H9 (cell line): Measurements from ENCODE around the gene ZNF746. TPM values are rescaled to one million over a fixed set of nuclear protein-coding genes. Genes with fewer than 3 reads are reported as not detected.

Experiments used
- DNase-seq: peaks from one replicate; pipeline ENCODE4 v3.0.0-alpha.2; 2017
- H2AFZ ChIP-seq: one replicate; pipeline ENCODE4 v1.6.1; 2013; ENCODE audit warnings: mild to moderate bottlenecking, low read length, control low read depth, moderate library complexity
- H2AK5ac ChIP-seq: 2 replicates; pipeline ENCODE4 v1.6.1; 2013; ENCODE audit warnings: low read length, control low read depth, mixed read lengths; ENCODE audit not compliant: insufficient read length
- H2BK120ac ChIP-seq: one replicate; pipeline ENCODE4 v1.6.1; 2013; ENCODE audit warnings: low read depth, mild to moderate bottlenecking, low read length, control low read depth, inconsistent platforms; ENCODE audit not compliant: poor library complexity, severe bottlenecking
- H2BK12ac ChIP-seq: 2 replicates; pipeline ENCODE4 v1.6.1; 2013; ENCODE audit warnings: low read length, control low read depth, mixed read lengths, low read depth; ENCODE audit not compliant: insufficient read length
- H2BK15ac ChIP-seq: 2 replicates; pipeline ENCODE4 v1.6.1; 2013; ENCODE audit warnings: low read depth, low read length, control low read depth
- H2BK20ac ChIP-seq: one replicate; pipeline ENCODE4 v1.6.1; 2013; ENCODE audit warnings: low read depth, mild to moderate bottlenecking, low read length, control low read depth, inconsistent platforms; ENCODE audit not compliant: poor library complexity, severe bottlenecking
- H2BK5ac ChIP-seq: 2 replicates; pipeline ENCODE4 v1.6.1; 2013; ENCODE audit warnings: low read length, control low read depth, mixed read lengths; ENCODE audit not compliant: insufficient read length
- H3K14ac ChIP-seq: 2 replicates; pipeline ENCODE4 v1.6.1; 2013; ENCODE audit warnings: low read length, control low read depth; ENCODE audit not compliant: insufficient read depth
- H3K18ac ChIP-seq: 2 replicates; pipeline ENCODE4 v1.6.1; 2013; ENCODE audit warnings: low read depth, mild to moderate bottlenecking, mixed read lengths, low read length, control low read depth; ENCODE audit not compliant: insufficient read length
- H3K23ac ChIP-seq: 2 replicates; pipeline ENCODE4 v1.6.1; 2013; ENCODE audit warnings: low read length, control low read depth, mixed read lengths, low read depth; ENCODE audit not compliant: insufficient read length
- H3K23me2 ChIP-seq: 2 replicates; pipeline ENCODE4 v1.6.1; 2013; ENCODE audit warnings: low read depth, mild to moderate bottlenecking, mixed read lengths, low read length, control low read depth; ENCODE audit not compliant: insufficient read length, poor library complexity, severe bottlenecking
- H3K27ac ChIP-seq: 2 replicates; pipeline ENCODE4 v1.5.1; 2013; ENCODE audit warnings: low read length, control low read depth, mixed read lengths, low read depth; ENCODE audit not compliant: insufficient read length
- H3K27me3 ChIP-seq: 2 replicates; pipeline ENCODE4 v1.6.1; 2013; ENCODE audit warnings: low read length, control low read depth, inconsistent platforms; ENCODE audit not compliant: insufficient read depth
- H3K4ac ChIP-seq: 2 replicates; pipeline ENCODE4 v1.6.1; 2013; ENCODE audit warnings: low read depth, mild to moderate bottlenecking, control low read depth, inconsistent platforms, low read length, moderate library complexity
- H3K4me1 ChIP-seq: 2 replicates; pipeline ENCODE4 v1.6.1; 2013; ENCODE audit warnings: low read length, control low read depth, inconsistent platforms; ENCODE audit not compliant: insufficient read depth
- H3K4me2 ChIP-seq: 2 replicates; pipeline ENCODE4 v1.6.1; 2013; ENCODE audit warnings: low read length, control low read depth, mixed read lengths; ENCODE audit not compliant: insufficient read length, insufficient read depth
- H3K56ac ChIP-seq: 2 replicates; pipeline ENCODE4 v1.6.1; 2013; ENCODE audit warnings: low read depth, mild to moderate bottlenecking, mixed read lengths, low read length, control low read depth; ENCODE audit not compliant: insufficient read length
- H3K79me1 ChIP-seq: 2 replicates; pipeline ENCODE4 v1.6.1; 2013; ENCODE audit warnings: low read depth, mild to moderate bottlenecking, moderate library complexity, low read length, control low read depth, inconsistent platforms; ENCODE audit not compliant: insufficient read depth, poor library complexity, severe bottlenecking
- H3K79me2 ChIP-seq: 2 replicates; pipeline ENCODE4 v1.6.1; 2013; ENCODE audit warnings: low read length, control low read depth, inconsistent platforms; ENCODE audit not compliant: insufficient read depth
- H3K9ac ChIP-seq: 2 replicates; pipeline ENCODE4 v1.6.1; 2013; ENCODE audit warnings: low read length, control low read depth, mixed read lengths; ENCODE audit not compliant: insufficient read length; ENCODE audit errors: extremely low read depth
- H3K9me3 ChIP-seq: one replicate; pipeline ENCODE4 v1.6.1; 2013; ENCODE audit warnings: low read depth, low read length, inconsistent platforms; ENCODE audit not compliant: control insufficient read depth
- H3T11ph ChIP-seq: one replicate; pipeline ENCODE4 v1.6.1; 2013; ENCODE audit warnings: mild to moderate bottlenecking, low read length, control low read depth, inconsistent platforms
- H4K20me1 ChIP-seq: one replicate; pipeline ENCODE4 v1.6.1; 2013; ENCODE audit not compliant: control insufficient read depth, insufficient read length, insufficient read depth
- H4K5ac ChIP-seq: 2 replicates; pipeline ENCODE4 v1.6.1; 2013; ENCODE audit warnings: low read depth, mild to moderate bottlenecking, mixed read lengths, low read length, control low read depth; ENCODE audit not compliant: insufficient read length
- H4K8ac ChIP-seq: replicated peaks from 2 replicates; pipeline ENCODE4 v1.6.1; 2013; ENCODE audit warnings: low read length, control low read depth, mixed read lengths, low read depth; ENCODE audit not compliant: insufficient read length
- H4K91ac ChIP-seq: 2 replicates; pipeline ENCODE4 v1.6.1; 2013; ENCODE audit warnings: low read depth, mild to moderate bottlenecking, moderate library complexity, mixed read lengths, low read length, control low read depth; ENCODE audit not compliant: insufficient read length
- H3K27ac Mint-ChIP-seq, 3 experiments: 2 replicates in 2 of 3; 3 replicates in 1 of 3; pipeline ENCODE4 v1.8.0; 2020 to 2021; ENCODE audit warnings: mixed read lengths in 3 of 3, mild to moderate bottlenecking in 1 of 3, moderate library complexity in 1 of 3
- H3K27me3 Mint-ChIP-seq: 2 replicates; pipeline ENCODE4 v1.8.0; 2021; ENCODE audit warnings: low read depth, mild to moderate bottlenecking, moderate library complexity, mixed read lengths
- H3K36me3 Mint-ChIP-seq, 3 experiments: 2 replicates in 2 of 3; 3 replicates in 1 of 3; pipeline ENCODE4 v1.8.0; 2020 to 2021; ENCODE audit warnings: low read depth in 3 of 3, mixed read lengths in 3 of 3; ENCODE audit not compliant: insufficient read depth in 1 of 3
- H3K4me1 Mint-ChIP-seq, 2 experiments: 2 replicates each; pipeline ENCODE4 v1.8.0; 2020; ENCODE audit warnings: mixed read lengths in 2 of 2
- H3K4me3 Mint-ChIP-seq, 2 experiments: 2 replicates in 1 of 2; 3 replicates in 1 of 2; pipeline ENCODE4 v1.8.0; 2020 to 2021; ENCODE audit warnings: mild to moderate bottlenecking in 2 of 2, mixed read lengths in 2 of 2, moderate library complexity in 1 of 2
- H3K9me3 Mint-ChIP-seq, 2 experiments: 2 replicates in 1 of 2; 3 replicates in 1 of 2; pipeline ENCODE4 v1.8.0; 2020; ENCODE audit warnings: mild to moderate bottlenecking in 2 of 2, mixed read lengths in 2 of 2, moderate library complexity in 1 of 2
- CTCF ChIP-seq: fragments of 200-600 bp; sonication (generic); conservative IDR thresholded peaks from 3 replicates; pipeline ENCODE4 v1.8.0; 2021; ENCODE audit warnings: antibody characterized with exemption, mild to moderate bottlenecking
- WGBS: extraction: QIAGEN DNeasy Blood & Tissue Kit; methylation state at CpG from one replicate; pipeline ENCODE4 v1.1.7; 2013; ENCODE audit warnings: missing lambda C conversion rate, low lambda C conversion rate, mixed read lengths; ENCODE audit not compliant: insufficient read length; ENCODE audit errors: extremely low coverage; 5-methylcytosine and 5-hydroxymethylcytosine counted together
- total RNA-seq: library from RNA; stranded (reverse); gene quantifications from 2 replicates; pipeline ENCODE4 v1.2.1, GENCODE V29; 2021

The ZNF746 gene
- total RNA-seq, 1 experiment from 2014 or later, result 26.7 TPM

- Mint-ChIP-seq H3K27ac (no peak overlapping the region), H3K4me1 (peaks cover 0 to 8% of the 10 kb centered on the region in 2 experiments; a peak in 3 of 4 replicates), H3K4me3 (no peak overlapping the region), H3K36me3 (peaks cover 13 to 39% (median 31%) of the 10 kb centered on the region in 3 experiments; a peak in 6 of 7 replicates), H3K9me3 (peaks cover 11 to 33% of the 10 kb centered on the region in 2 experiments), H3K27me3 (peaks cover 9% of the 10 kb centered on the region)
- Histone ChIP-seq H3K14ac (no peak overlapping the region), H2BK12ac (no peak overlapping the region), H2BK20ac (no peak overlapping the region), H2BK5ac (no peak overlapping the region), H2BK15ac (no peak overlapping the region), H3K56ac (no peak overlapping the region), H3K18ac (no peak overlapping the region), H3K9ac (no peak overlapping the region), H4K5ac (no peak overlapping the region), H4K20me1 (no peaks in the 10 kb centered on the region), H4K91ac (no peak overlapping the region), H2AK5ac (no peak overlapping the region), H3K79me1 (no peaks in the 10 kb centered on the region), H3K27ac (no peak overlapping the region), H3K23me2 (no peaks in the 10 kb centered on the region), H3T11ph (no peak overlapping the region), H3K4me1 (no peaks in the 10 kb centered on the region), H3K4me2 (no peak overlapping the region), H3K23ac (no peak overlapping the region), H3K9me3 (no peaks in the 10 kb centered on the region), H3K79me2 (no peaks in the 10 kb centered on the region), H2AFZ (no peak overlapping the region), H3K27me3 (no peaks in the 10 kb centered on the region), H2BK120ac (no peak overlapping the region), H4K8ac (no peak overlapping the region), H3K4ac (no peak overlapping the region)
- peak; percentile 30; the same call in 2 of the 3 replicates for TF ChIP-seq CTCF
- WGBS, result no CpG with 5 or more reads among the region's 5 CpGs
- DNase-seq, result no peak
Observed at GRCh38 chr7:149468208-149468607, 29.4 kb downstream of the ZNF746 start.
